Panc1 (cell line): ENCODE results near the gene AVL9.

Experiments used
- POLR2AphosphoS5 ChIP-seq: IDR thresholded peaks from 2 replicates; pipeline ENCODE4 v1.6.1; 2012; ENCODE audit warnings: mild to moderate bottlenecking, low read depth, low read length, moderate library complexity
- REST ChIP-seq, 2 experiments: IDR thresholded peaks; 2 replicates each; pipeline ENCODE4 v1.6.1; 2011 to 2012; ENCODE audit warnings: low read depth in 2 of 2, control low read depth in 1 of 2, low read length in 1 of 2, mild to moderate bottlenecking in 1 of 2, moderate library complexity in 1 of 2; ENCODE audit not compliant: insufficient read depth in 1 of 2
- SIN3A ChIP-seq: IDR thresholded peaks from 2 replicates; pipeline ENCODE4 v1.6.1; 2012; ENCODE audit warnings: low read depth, mild to moderate bottlenecking, low read length, moderate library complexity, borderline replicate concordance; ENCODE audit not compliant: insufficient read depth
- TCF7L2 ChIP-seq: IDR thresholded peaks from 2 replicates; pipeline ENCODE4 v1.6.1; 2011; ENCODE audit warnings: mild to moderate bottlenecking, low read depth, low read length, inconsistent platforms
- TF ChIP-seq, protein P1 (sequence below): fragments of 450-650 bp; IDR thresholded peaks from 2 replicates; pipeline ENCODE4 v1.5.1; 2017; ENCODE audit warnings: mild to moderate bottlenecking

- peak; percentile 93 for TF ChIP-seq TCF7L2
- TF ChIP-seq, protein P1, sequence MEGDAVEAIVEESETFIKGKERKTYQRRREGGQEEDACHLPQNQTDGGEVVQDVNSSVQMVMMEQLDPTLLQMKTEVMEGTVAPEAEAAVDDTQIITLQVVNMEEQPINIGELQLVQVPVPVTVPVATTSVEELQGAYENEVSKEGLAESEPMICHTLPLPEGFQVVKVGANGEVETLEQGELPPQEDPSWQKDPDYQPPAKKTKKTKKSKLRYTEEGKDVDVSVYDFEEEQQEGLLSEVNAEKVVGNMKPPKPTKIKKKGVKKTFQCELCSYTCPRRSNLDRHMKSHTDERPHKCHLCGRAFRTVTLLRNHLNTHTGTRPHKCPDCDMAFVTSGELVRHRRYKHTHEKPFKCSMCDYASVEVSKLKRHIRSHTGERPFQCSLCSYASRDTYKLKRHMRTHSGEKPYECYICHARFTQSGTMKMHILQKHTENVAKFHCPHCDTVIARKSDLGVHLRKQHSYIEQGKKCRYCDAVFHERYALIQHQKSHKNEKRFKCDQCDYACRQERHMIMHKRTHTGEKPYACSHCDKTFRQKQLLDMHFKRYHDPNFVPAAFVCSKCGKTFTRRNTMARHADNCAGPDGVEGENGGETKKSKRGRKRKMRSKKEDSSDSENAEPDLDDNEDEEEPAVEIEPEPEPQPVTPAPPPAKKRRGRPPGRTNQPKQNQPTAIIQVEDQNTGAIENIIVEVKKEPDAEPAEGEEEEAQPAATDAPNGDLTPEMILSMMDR = no peak
- TF ChIP-seq REST (IDR thresholded peaks at IDR 0.05; ENCODE audit: insufficient read depth in 1 of 2, low read depth in 2 of 2, low read length in 1 of 2) = peak in 1 of 2 experiments; percentile 46; a peak in 2 of 4 replicates
- TF ChIP-seq POLR2AphosphoS5 = peak; percentile 90
- TF ChIP-seq SIN3A = peak; percentile 99; the same call in 1 of the 2 replicates
Observed at GRCh38 chr7:32490127-32490796, 5.0 kb upstream of the AVL9 start, which contains the start of gene LSM5.
